ENCODE data around the gene FN3KRP. TPM values are rescaled to one million over a fixed set of nuclear protein-coding genes. Genes with fewer than 3 reads are reported as not detected.

Gene FN3KRP
- total and polyA plus RNA-seq, 10 of the 15 experiments (the other 5 are each of a cell fraction or from before 2014, with no cell fraction given), result 1.8 to 50.5 (median 26.5) TPM

DNA sequence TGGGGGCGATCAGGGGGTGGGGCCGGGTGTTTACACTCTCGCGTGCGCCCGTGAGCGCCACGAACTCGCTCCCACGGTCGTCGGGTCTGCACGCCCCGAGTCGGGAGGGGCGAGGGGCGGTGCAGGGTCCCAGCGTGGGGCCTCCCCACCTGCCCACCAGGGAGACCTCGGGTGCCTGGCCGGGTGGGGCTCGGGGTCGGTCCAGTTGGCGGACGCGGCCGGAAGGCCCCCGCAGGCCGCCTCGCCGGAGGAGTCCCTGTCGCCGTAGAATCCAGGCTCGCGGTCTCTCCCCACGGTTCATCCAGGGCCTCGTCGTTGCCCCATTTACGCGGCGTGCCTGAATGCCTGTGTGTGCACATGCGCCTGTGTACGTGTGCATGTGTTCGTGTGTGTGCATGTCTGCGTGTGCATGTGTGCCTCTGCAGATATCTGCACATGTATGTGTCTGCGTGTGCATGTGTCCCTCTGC lies 17.5 kb upstream of the FN3KRP start:
- H3K79me2 ChIP-seq (ENCODE audit: control insufficient read depth, insufficient read depth, low read length), result no peaks in the 10 kb centered on the region
- ChIA-PET RAD21 (ENCODE audit: unreplicated experiment) (interaction anchor here (0.7 kb wide), 1 partner anchor 14 kb away, joined by 3 read pairs; no protein-coding TSS in a partner anchor), CTCF (no interaction called here), POLR2A (no interaction called here), SMC1A (ENCODE audit: uncharacterized antibody, unreplicated experiment) (no interaction called here)
- peak overlapping the region; percentile 80 for H2AFZ ChIP-seq (ENCODE audit: control insufficient read depth, low read depth, low read length)
- peaks cover 11% of the 10 kb centered on the region; the same call in 2 of the 3 replicates for H3K9me3 ChIP-seq (replicated peaks; ENCODE audit: control insufficient read depth, insufficient read depth, low read length)
- no peak for FAIRE-seq
- TF ChIP-seq HDAC6 (IDR thresholded peaks at IDR 0.05; ENCODE audit: unreplicated experiment) (no peak), TAF1 (IDR thresholded peaks at IDR 0.05; ENCODE audit: borderline replicate concordance, low read depth, low read length) (no peak), BHLHE40 (IDR thresholded peaks at IDR 0.05; ENCODE audit: borderline replicate concordance in 1 of 2, low read depth in 2 of 2, low read length in 1 of 2) (peak; percentile 64 to 87; a peak in 3 of 4 replicates), BACH1 (IDR thresholded peaks at IDR 0.05; ENCODE audit: borderline replicate concordance) (peak; percentile 46; the same call in 1 of the 2 replicates), NR2F1 (conservative IDR thresholded peaks at IDR 0.05) (no peak), TARDBP (IDR thresholded peaks at IDR 0.05; ENCODE audit: borderline replicate concordance) (no peak), YY1 (IDR thresholded peaks at IDR 0.05; ENCODE audit: low read depth, low read length) (0 out of 2 replicates have a peak, but pooled peaks have one; percentile 10), SUZ12 (IDR thresholded peaks at IDR 0.05; ENCODE audit: unreplicated experiment) (no peak), GATAD2B (conservative IDR thresholded peaks at IDR 0.05; ENCODE audit: low read depth) (peak; percentile 57; the same call in 1 of the 2 replicates), ZSCAN29 (IDR thresholded peaks at IDR 0.05) (no peak)
- TF ChIP-seq, protein P1, sequence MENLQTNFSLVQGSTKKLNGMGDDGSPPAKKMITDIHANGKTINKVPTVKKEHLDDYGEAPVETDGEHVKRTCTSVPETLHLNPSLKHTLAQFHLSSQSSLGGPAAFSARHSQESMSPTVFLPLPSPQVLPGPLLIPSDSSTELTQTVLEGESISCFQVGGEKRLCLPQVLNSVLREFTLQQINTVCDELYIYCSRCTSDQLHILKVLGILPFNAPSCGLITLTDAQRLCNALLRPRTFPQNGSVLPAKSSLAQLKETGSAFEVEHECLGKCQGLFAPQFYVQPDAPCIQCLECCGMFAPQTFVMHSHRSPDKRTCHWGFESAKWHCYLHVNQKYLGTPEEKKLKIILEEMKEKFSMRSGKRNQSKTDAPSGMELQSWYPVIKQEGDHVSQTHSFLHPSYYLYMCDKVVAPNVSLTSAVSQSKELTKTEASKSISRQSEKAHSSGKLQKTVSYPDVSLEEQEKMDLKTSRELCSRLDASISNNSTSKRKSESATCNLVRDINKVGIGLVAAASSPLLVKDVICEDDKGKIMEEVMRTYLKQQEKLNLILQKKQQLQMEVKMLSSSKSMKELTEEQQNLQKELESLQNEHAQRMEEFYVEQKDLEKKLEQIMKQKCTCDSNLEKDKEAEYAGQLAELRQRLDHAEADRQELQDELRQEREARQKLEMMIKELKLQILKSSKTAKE (IDR thresholded peaks at IDR 0.05; ENCODE audit: low read depth, poor library complexity, severe bottlenecking), result no peak
- DNase-seq (ENCODE audit: low read depth, low spot score), result no peak
- peak overlapping the region; percentile 61; the same call in 1 of the 2 replicates for H3K4me3 ChIP-seq
- H4K20me1 ChIP-seq (ENCODE audit: control insufficient read depth, insufficient read depth), result no peaks in the 10 kb centered on the region
- in situ Hi-C loops (cut with MboI), result no loop called here
- peak overlapping the region; percentile 94 for H3K4me2 ChIP-seq (ENCODE audit: control insufficient read depth, insufficient read depth)
- H3K9ac ChIP-seq (ENCODE audit: control insufficient read depth, insufficient read depth, low read length), result no peak overlapping the region
- ATAC-seq, result peak; percentile 23; the same call in 1 of the 3 replicates
- peaks cover 4% of the 10 kb centered on the region for H3K4me1 ChIP-seq (ENCODE audit: control insufficient read depth, insufficient read depth, low read length)
- no TSS peak for BruUV-seq (replicated peaks)
- H3K36me3 ChIP-seq (ENCODE audit: control insufficient read depth in 2 of 2, insufficient read depth in 2 of 2, low read length in 1 of 2), result no peaks in the 10 kb centered on the region
- H3K27me3 ChIP-seq (replicated peaks in 1 of 2; ENCODE audit: control insufficient read depth in 2 of 2, insufficient read depth in 2 of 2, low read length in 1 of 2), result no peaks in the 10 kb centered on the region; a peak in 1 of 4 replicates
- H3K27ac ChIP-seq (ENCODE audit: control insufficient read depth, insufficient read depth), result no peak overlapping the region
- intact Hi-C loops (cut with micrococcal nuclease; ENCODE audit: unreplicated experiment), result no loop called here
- WGBS (ENCODE audit: insufficient coverage, insufficient replicate concordance, low lambda C conversion rate, missing lambda C conversion rate), result 20% methylated on average over 38 of the region's 45 CpGs

Data from GM12878 (cell line).